Choroid plexus epithelial cell (primary cell): ENCODE measurements around the gene LPIN2.

Source experiments
- DNase-seq: peaks from one replicate; pipeline ENCODE4 v3.0.0-alpha.2; 2010; ENCODE audit warnings: low read depth
- H3K4me3 ChIP-seq: 2 replicates; pipeline ENCODE4 v1.5.1; 2011; ENCODE audit warnings: low read depth, mild to moderate bottlenecking, control low read depth, low read length, moderate library complexity
- CTCF ChIP-seq: conservative IDR thresholded peaks from 2 replicates; pipeline ENCODE4 v1.5.1; 2011; ENCODE audit warnings: low read depth, mild to moderate bottlenecking, control low read depth, inconsistent platforms, low read length, moderate library complexity

LPIN2 gene

DNA sequence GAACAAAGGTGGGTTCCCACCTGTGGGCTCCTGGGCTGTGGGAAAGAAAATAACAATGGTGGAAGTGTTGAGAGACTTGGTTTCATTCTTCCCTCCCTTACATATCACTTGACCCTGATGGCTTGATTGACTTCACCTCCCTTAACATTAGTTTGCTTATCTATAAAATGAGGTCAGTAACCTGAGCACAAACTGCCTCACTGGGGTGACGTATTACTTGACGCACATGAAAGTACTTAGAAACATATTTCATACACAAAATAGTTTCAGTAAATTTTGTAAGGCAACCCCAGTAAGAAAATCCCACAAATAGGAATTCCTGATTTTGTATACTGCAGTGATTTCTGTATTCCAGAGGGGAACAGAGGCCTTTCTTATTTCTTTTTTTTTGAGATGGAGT, 29.4 kb upstream of the LPIN2 start:
- no peak for DNase-seq
- TF ChIP-seq CTCF = no peak
- no peak overlapping the region for H3K4me3 ChIP-seq

DNA sequence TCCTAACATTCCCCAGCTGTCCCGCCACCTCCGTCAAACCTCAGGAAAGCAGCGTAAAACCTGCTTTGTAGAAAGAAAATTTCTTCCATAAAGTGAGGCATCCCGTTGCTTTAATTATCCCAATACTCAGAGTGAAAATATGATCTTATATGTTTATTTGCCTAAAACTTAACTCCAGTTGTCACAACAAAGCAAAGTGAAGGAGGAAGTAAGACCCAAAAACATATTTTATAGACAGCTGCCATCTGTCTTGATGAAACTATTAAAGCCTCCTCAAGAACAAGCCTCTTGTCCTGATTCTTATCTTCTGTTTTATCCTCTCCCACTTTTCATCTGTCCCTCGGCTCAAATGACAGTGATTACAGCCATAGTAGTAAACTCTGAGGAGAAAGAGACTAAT, 28.9 kb upstream of the LPIN2 start:
- no peak overlapping the region for H3K4me3 ChIP-seq
- no peak for DNase-seq
- no peak for TF ChIP-seq CTCF

- no peak overlapping the region for H3K4me3 ChIP-seq
- no peak for DNase-seq
- TF ChIP-seq CTCF = no peak
Measured at GRCh38 chr18:3040881-3041280, 27.9 kb upstream of the LPIN2 start.

DNA sequence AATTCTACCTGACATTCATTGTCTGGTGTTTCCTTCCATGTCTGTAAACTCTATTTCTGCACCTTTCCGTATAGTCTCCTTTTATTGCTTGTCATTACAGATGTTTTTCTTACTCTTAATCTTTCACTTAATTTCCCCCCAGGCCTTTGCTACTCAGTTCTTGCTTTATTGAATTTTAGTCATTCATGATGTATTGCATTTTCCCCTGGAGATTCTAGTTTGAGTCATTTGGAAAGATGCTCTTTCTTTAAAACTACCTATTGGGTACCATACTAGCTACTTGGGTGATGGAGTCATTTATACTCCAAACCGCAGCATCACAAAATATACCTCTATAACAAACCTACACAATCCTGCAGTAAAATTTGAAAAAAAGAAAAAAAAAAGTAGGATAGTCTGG, 27.2 kb upstream of the LPIN2 start:
- DNase-seq = no peak
- no peak overlapping the region for H3K4me3 ChIP-seq
- no peak for TF ChIP-seq CTCF

GRCh38 chr18:3037423-3037915, 24.5 kb upstream of the LPIN2 start:
- H3K4me3 ChIP-seq = no peak overlapping the region
- DNase-seq = peak; percentile 88
- TF ChIP-seq CTCF = no peak

DNA sequence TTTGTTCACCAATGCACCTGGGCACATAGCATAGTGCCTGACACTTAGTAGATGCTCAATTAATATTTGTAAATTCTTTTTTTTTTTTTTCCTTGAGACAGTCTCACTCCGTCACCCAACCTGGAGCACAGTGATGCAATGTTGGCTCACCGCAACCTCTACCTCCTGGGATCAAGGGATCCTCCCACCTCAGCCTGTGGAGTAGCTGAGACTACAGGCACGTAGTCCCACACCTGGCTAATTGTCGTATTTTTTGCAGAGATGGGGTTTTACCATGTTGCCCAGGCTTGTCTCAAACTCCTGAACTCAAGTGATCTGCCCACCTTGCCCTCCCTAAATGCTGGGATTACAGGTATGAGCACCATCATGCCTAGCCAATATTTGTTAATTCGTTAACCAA, 23.2 kb upstream of the LPIN2 start:
- TF ChIP-seq CTCF = no peak
- no peak overlapping the region for H3K4me3 ChIP-seq
- DNase-seq = no peak

DNA sequence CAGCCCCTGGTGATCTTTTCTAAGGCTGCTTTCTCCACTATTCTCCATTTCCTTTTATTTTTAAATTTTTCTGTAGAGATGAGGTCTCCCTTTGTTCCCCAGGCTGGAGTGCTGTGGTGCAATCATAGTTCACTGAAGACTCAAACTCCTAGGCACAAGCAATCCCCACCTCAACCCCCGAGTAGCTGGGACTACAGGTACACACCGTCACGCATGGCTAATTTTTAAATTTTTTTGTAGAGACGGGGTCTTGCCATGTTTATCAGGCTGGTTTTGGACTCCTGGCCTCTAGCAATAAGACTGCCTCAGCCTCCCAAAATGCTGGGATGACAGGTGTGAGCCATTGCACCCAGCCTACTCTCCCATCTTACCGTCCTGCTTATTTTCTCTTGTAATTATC, 22.7 kb upstream of the LPIN2 start:
- DNase-seq = no peak
- H3K4me3 ChIP-seq = no peak overlapping the region
- no peak for TF ChIP-seq CTCF
